Esophagus muscularis mucosa (tissue), 3 donors: ENCODE data around the gene BCR.

Experiments
- CTCF ChIP-seq, 3 experiments: fragments of 200-600 bp in 2 of 3; fragments of 450-650 bp in 1 of 3; sonication (generic) in 2 of 3; IDR thresholded peaks; one replicate each; pipeline ENCODE4 v1.5.1; 2017 to 2019; ENCODE audit warnings: antibody characterized with exemption in 3 of 3, mild to moderate bottlenecking in 2 of 3, moderate library complexity in 1 of 3
- POLR2A ChIP-seq: fragments of 450-650 bp; IDR thresholded peaks from one replicate; pipeline ENCODE4 v1.6.1; 2017; ENCODE audit warnings: antibody characterized with exemption, moderate library complexity, mild to moderate bottlenecking, low read depth

GRCh38 chr22:23142546-23143105 lies 37.7 kb upstream of the BCR start:
- TF ChIP-seq CTCF (IDR thresholded peaks at IDR 0.05) (no peak), POLR2A (no peak)
